Heart left ventricle (tissue), 16 donors: Measurements from ENCODE around the gene IL31RA. TPM values are rescaled to one million over a fixed set of nuclear protein-coding genes. Genes with fewer than 3 reads are reported as not detected.

Experiments used
- ATAC-seq, 4 donors: fragments of 200-7000 bp; cut with Tn5 transposase; one replicate each; pipeline ENCODE4 v1.9.1; 2020 to 2022; ENCODE audit warnings: moderate library complexity in 4 of 4, mild to moderate bottlenecking in 3 of 4, moderate number of reproducible peaks in 1 of 4
- DNase-seq, 5 donors: peaks; one replicate each; pipeline ENCODE4 v3.0.0-alpha.2; 2020
- H3K27ac ChIP-seq, 12 donors: fragments of 200-600 bp; sonication (generic) in 4 of 12; one replicate each; pipeline versions ENCODE4 v1.5.0 to v1.8.0; 2016 to 2022; ENCODE audit warnings: mild to moderate bottlenecking in 2 of 12
- H3K27me3 ChIP-seq, 9 donors: fragments of 200-600 bp; sonication (generic) in 2 of 9; one replicate each; pipeline versions ENCODE4 v1.5.1 to v1.8.0; 2016 to 2022; ENCODE audit warnings: mild to moderate bottlenecking in 3 of 9
- H3K36me3 ChIP-seq, 9 donors: fragments of 200-600 bp; sonication (generic) in 2 of 9; one replicate each; pipeline versions ENCODE4 v1.5.0 to v1.8.0; 2018 to 2022; ENCODE audit warnings: mild to moderate bottlenecking in 2 of 9
- H3K4me1 ChIP-seq, 12 donors: fragments of 200-600 bp; sonication (generic) in 4 of 12; one replicate each; pipeline versions ENCODE4 v1.5.0 to v1.8.0; 2016 to 2022; ENCODE audit warnings: mild to moderate bottlenecking in 3 of 12
- H3K4me3 ChIP-seq, 12 donors: fragments of 200-600 bp; sonication (generic) in 4 of 12; one replicate each; pipeline versions ENCODE4 v1.5.0 to v1.8.0; 2017 to 2022; ENCODE audit warnings: mild to moderate bottlenecking in 9 of 12, moderate library complexity in 4 of 12
- H3K9me3 ChIP-seq, 12 donors: fragments of 200-600 bp; sonication (generic) in 4 of 12; one replicate each; pipeline versions ENCODE4 v1.5.0 to v1.8.0; 2016 to 2022; ENCODE audit warnings: mild to moderate bottlenecking in 1 of 12
- POLR2A ChIP-seq, 2 donors: fragments of 450-650 bp; IDR thresholded peaks; one replicate each; pipeline ENCODE4 v1.6.1; 2017; ENCODE audit warnings: antibody characterized with exemption in 2 of 2, mild to moderate bottlenecking in 2 of 2, moderate library complexity in 2 of 2
- WGBS, 4 donors: extraction: QIAGEN DNeasy Blood & Tissue Kit in 2 of 4; methylation state at CpG; one replicate each; pipeline versions ENCODE4 v1.1.5 to v1.1.7; 2013 to 2018; 5-methylcytosine and 5-hydroxymethylcytosine counted together
- intact Hi-C, 10 donors: fragments of 100-400 bp; cut with DNase I; formaldehyde crosslinking; loops; one replicate each; pipeline versions ENCODE4 v1.11.1 to v1.14.2; 2022
- polyA plus RNA-seq, 2 donors: library from polyadenylated mRNA; stranded (reverse); fragments of 200-250 nt; gene quantifications; one replicate each; pipeline ENCODE4 v1.2.3, GENCODE V29; 2013
- total RNA-seq, 9 donors: library from RNA; depleted of rRNA in 2 of 9; stranded (reverse); fragments of >200 nt in 2 of 9; fragmentation: NEBNext Ultra II Directional in 3 of 9; extraction: Animal tissue kit (Norgen Biotek cat#: 25700) in 3 of 9; gene quantifications; one replicate each; pipeline versions ENCODE4 v1.1.0 to v1.2.4, GENCODE V29; 2016 to 2023
- TF ChIP-seq, protein P1 (sequence below), 12 donors: fragments of 200-600 bp; sonication (generic) in 4 of 12; IDR thresholded peaks; one replicate each; pipeline versions ENCODE4 v1.5.0 to v1.8.0; 2018 to 2022; ENCODE audit warnings: antibody characterized with exemption in 12 of 12, mild to moderate bottlenecking in 5 of 12
- donor health status: ischemic (EF 13 %, LVEDD 7.1; RV severe dilation, severe dysfunction).
- donor health status: healthy with polysubstance abuse.
- donor health status: DM: no; HTN: yes; CAD: no.
- donor health status: DM: no; HTN: no; CAD: no.
- donor health status: ischemic (EF 25% LVEDD 6.9; RV normal size, moderate dysfunction).
- donor health status: ischemic (EF 25% LVEDD 5.7; RV mildly dilated, moderate dysfunction).
- donor health status: healthy.
- donor health status: DM: yes; HTN: yes; CAD: no.
- donor health status: ischemic (EF 35%, LVEDD 5.7; RV mildly dilated, moderate dysfunction).
- donor health status: nonischemic (EF 11% LVEDD 7.7; RV severe dilation, severe dysfunction).
- donor health status: DM: yes; HTN: yes; CAD: no.
- donor health status: PGD.
- donor health status: ischemic (EF 29% LVEDD 5.4; RV normal size, mild dysfunction).
- donor health status: nonischemic (EF 23%, LVEDD 6.1; RV moderate dilation, normal function).

IL31RA gene
- total and polyA plus RNA-seq, 11 donors, result 0.12 to 2.2 (median 0.47) TPM; not detected in 5

DNA sequence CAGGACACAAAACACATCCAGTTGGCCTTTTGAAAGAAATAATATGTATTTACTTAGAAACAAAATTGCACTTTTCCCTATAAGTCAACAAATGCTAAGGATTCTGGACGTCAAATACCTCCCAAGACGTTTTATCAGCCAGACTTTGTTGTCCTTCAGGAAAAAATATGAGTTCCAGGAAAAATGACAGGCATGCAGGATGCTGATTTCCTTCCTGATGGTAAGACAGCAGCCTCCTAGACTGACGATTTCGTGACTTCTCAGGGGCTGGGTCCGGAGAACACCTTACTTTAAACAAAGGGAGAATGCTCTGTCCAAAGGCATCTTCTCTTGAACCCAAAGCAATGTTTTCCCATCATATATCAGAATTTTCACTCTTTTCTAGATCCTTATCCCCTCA, 74.6 kb downstream of the IL31RA start:
- Histone ChIP-seq H3K9me3 (no peaks in the 10 kb centered on the region), H3K27me3 (no peaks in the 10 kb centered on the region), H3K4me1 (peaks cover 0 to 15% (median 0%) of the 10 kb centered on the region in 12 donors), H3K27ac (no peak overlapping the region), H3K4me3 (no peak overlapping the region), H3K36me3 (no peaks in the 10 kb centered on the region)
- intact Hi-C loops, result no loop called here
- 58 to 68% (median 61%) methylated on average over 5 of the region's 5 CpGs for WGBS, 4 donors
- ATAC-seq (no peak), DNase-seq (no peak)
- TF ChIP-seq POLR2A (IDR thresholded peaks at IDR 0.05), result no peak
- TF ChIP-seq, protein P1, sequence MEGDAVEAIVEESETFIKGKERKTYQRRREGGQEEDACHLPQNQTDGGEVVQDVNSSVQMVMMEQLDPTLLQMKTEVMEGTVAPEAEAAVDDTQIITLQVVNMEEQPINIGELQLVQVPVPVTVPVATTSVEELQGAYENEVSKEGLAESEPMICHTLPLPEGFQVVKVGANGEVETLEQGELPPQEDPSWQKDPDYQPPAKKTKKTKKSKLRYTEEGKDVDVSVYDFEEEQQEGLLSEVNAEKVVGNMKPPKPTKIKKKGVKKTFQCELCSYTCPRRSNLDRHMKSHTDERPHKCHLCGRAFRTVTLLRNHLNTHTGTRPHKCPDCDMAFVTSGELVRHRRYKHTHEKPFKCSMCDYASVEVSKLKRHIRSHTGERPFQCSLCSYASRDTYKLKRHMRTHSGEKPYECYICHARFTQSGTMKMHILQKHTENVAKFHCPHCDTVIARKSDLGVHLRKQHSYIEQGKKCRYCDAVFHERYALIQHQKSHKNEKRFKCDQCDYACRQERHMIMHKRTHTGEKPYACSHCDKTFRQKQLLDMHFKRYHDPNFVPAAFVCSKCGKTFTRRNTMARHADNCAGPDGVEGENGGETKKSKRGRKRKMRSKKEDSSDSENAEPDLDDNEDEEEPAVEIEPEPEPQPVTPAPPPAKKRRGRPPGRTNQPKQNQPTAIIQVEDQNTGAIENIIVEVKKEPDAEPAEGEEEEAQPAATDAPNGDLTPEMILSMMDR (IDR thresholded peaks at IDR 0.05), result no peak

GRCh38 chr5:55926476-55926875, 75.3 kb downstream of the IL31RA start:
- ATAC-seq (no peak), DNase-seq (no peak)
- Histone ChIP-seq H3K36me3 (no peaks in the 10 kb centered on the region), H3K27me3 (no peaks in the 10 kb centered on the region), H3K27ac (no peak overlapping the region), H3K4me1 (peaks cover 0 to 15% (median 0%) of the 10 kb centered on the region in 12 donors), H3K4me3 (no peak overlapping the region), H3K9me3 (no peaks in the 10 kb centered on the region)
- TF ChIP-seq, protein P1 (IDR thresholded peaks at IDR 0.05), result no peak
- no peak for TF ChIP-seq POLR2A (IDR thresholded peaks at IDR 0.05)
- intact Hi-C loops, result no loop called here
- 88 to 97% (median 92%) methylated on average over 5 of the region's 5 CpGs for WGBS, 4 donors

DNA sequence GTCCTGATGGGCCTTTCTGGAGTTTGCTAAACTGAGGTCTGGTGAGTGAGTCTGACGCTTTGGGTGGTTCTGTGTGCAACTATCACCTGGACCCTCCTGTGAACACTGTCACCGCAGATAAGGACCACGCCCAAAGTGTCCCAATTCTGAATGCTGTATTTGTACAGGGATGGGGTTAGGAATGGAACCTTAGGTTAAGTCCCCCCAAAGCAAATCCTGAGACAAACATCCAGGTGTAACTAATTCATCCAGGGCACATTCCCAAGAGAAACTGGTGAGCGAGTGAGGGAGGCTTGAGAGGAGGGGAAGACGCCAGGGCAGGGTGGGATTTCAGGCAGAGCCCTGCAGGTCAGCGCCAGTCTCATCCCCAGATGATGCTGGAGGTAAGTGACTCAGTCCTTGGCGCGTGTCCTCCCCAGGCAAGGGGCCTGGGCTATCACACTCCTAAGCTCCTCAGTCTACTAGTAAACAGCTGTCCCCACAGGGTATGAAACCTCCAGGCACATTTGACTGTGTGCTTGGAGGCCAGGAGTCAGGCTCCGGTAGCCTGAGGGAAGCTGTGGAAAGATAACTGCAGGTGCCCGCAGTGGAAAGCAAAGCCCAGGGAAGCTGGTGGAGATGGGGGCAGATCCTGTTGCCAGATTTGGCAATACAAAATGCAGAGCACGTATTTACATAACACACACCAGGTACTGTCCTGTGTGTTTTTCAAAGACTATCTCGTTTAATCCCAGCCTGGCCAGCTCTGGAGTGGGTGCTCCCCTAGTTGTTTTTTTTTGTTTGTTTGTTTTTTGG, 76.9 kb downstream of the IL31RA start:
- no peaks in the 10 kb centered on the region for H3K27me3 ChIP-seq
- H3K27ac ChIP-seq, result no peak overlapping the region
- TF ChIP-seq, protein P1 (IDR thresholded peaks at IDR 0.05), result no peak
- TF ChIP-seq POLR2A (IDR thresholded peaks at IDR 0.05), result no peak
- intact Hi-C loops, result no loop called here
- WGBS, 4 donors, result 91 to 95% (median 91%) methylated on average over 12 of the region's 12 CpGs
- DNase-seq (no peak), ATAC-seq (no peak)
- peaks cover 0 to 11% (median 0%) of the 10 kb centered on the region in 12 donors for H3K4me1 ChIP-seq
- no peak overlapping the region for H3K4me3 ChIP-seq
- H3K36me3 ChIP-seq, result no peaks in the 10 kb centered on the region
- no peaks in the 10 kb centered on the region for H3K9me3 ChIP-seq

- no peak for TF ChIP-seq POLR2A (IDR thresholded peaks at IDR 0.05)
- TF ChIP-seq, protein P1 (IDR thresholded peaks at IDR 0.05), result no peak
- intact Hi-C loops, result no loop called here
- H3K27ac ChIP-seq, result no peak overlapping the region
Observed at GRCh38 chr5:55929020-55929799, 78.1 kb downstream of the IL31RA start.

More at GRCh38 chr5:55929020-55929799, 78.1 kb downstream of the IL31RA start:
- H3K36me3 ChIP-seq, result no peaks in the 10 kb centered on the region
- no peaks in the 10 kb centered on the region for H3K4me1 ChIP-seq
- no peak for DNase-seq
- 91 to 92% (median 92%) methylated on average over 12 of the region's 12 CpGs for WGBS, 4 donors
- no peaks in the 10 kb centered on the region for H3K27me3 ChIP-seq
- no peaks in the 10 kb centered on the region for H3K9me3 ChIP-seq
- no peak overlapping the region for H3K4me3 ChIP-seq
- ATAC-seq, result no peak
